ENCODE data around the gene INCA1.

- TF ChIP-seq EZH2 (IDR thresholded peaks at IDR 0.05; ENCODE audit: borderline replicate concordance, low read depth, low read length, severe bottlenecking), result no peak
- no peak for TF ChIP-seq CTCF (IDR thresholded peaks at IDR 0.05; ENCODE audit: borderline replicate concordance, extremely low read depth, low read length, poor library complexity, severe bottlenecking)
These were observed 56.6 kb downstream of the INCA1 start for GRCh38 chr17:4940555-4941318.

Measured in DND-41 (cell line).